Tongue (tissue), 2 donors: Measurements from ENCODE around the gene CCL14. TPM values are rescaled to one million over a fixed set of nuclear protein-coding genes. Genes with fewer than 3 reads are reported as not detected.
"Not testable (repeated sequence)": the region's sequence is repeated elsewhere in the genome, so short reads cannot be mapped to it uniquely, and the experiment has no call there.

Experiments
- DNase-seq: peaks from one replicate; pipeline ENCODE4 v3.0.0-alpha.2; 2015
- total RNA-seq: library from RNA; depleted of rRNA; stranded (reverse); fragments of >200 nt; gene quantifications from one replicate; pipeline ENCODE4 v1.2.3, GENCODE V29; 2014

The CCL14 gene
- 0.92 TPM for total RNA-seq

GRCh38 chr17:35986643-35987042, at the start of gene CCL14:
Gene CCL14, minus strand, starts transcription at chr17:35986729. Its CDS starts 80 bp downstream, at chr17:35986649.
- DNase-seq: no peak

- no peak for DNase-seq
Observed at GRCh38 chr17:36036235-36036634, 49.7 kb upstream of the CCL14 start.

- no peak for DNase-seq
Observed at GRCh38 chr17:36034127-36034526, 47.6 kb upstream of the CCL14 start.

- DNase-seq: no peak
Observed at GRCh38 chr17:36030956-36031355, 44.4 kb upstream of the CCL14 start.

- no peak for DNase-seq
Observed at GRCh38 chr17:36027761-36028160, 41.2 kb upstream of the CCL14 start.

- no peak for DNase-seq
Observed at GRCh38 chr17:36024106-36024869, 37.8 kb upstream of the CCL14 start.

- no peak for DNase-seq
Observed at GRCh38 chr17:36019423-36019822, 32.9 kb upstream of the CCL14 start.

GRCh38 chr17:36017799-36018198, 31.3 kb upstream of the CCL14 start, which contains the start of gene CCL23:
Gene CCL23, minus strand, starts transcription at chr17:36017972. Its CDS starts 75 bp downstream, at chr17:36017897.
- DNase-seq: no peak

- no peak for DNase-seq
Observed at GRCh38 chr17:36016555-36016954, 30.0 kb upstream of the CCL14 start.

GRCh38 chr17:36015895-36016294, 29.4 kb upstream of the CCL14 start:
- not testable (repeated sequence) for DNase-seq

GRCh38 chr17:36014946-36015345, 28.4 kb upstream of the CCL14 start:
- no peak for DNase-seq

- DNase-seq: no peak
Observed at GRCh38 chr17:36011201-36011600, 24.7 kb upstream of the CCL14 start.

GRCh38 chr17:36008998-36009665, 22.6 kb upstream of the CCL14 start:
- no peak for DNase-seq

- DNase-seq: no peak
Observed at GRCh38 chr17:36004594-36005108, 18.1 kb upstream of the CCL14 start.

- no peak for DNase-seq
Observed at GRCh38 chr17:36002631-36003030, 16.1 kb upstream of the CCL14 start.

- no peak for DNase-seq
Observed at GRCh38 chr17:36001862-36002603, 15.5 kb upstream of the CCL14 start.

GRCh38 chr17:36001110-36001771, 14.7 kb upstream of the CCL14 start, which contains the start of gene CCL15:
Gene CCL15, minus strand, starts transcription at chr17:36001553. Its CDS starts 61 bp downstream, at chr17:36001492.
- DNase-seq: no peak

GRCh38 chr17:36000732-36001109, 14.2 kb upstream of the CCL14 start:
- DNase-seq: no peak

GRCh38 chr17:35998756-35999155, 12.2 kb upstream of the CCL14 start:
- no peak for DNase-seq

- DNase-seq: no peak
Observed at GRCh38 chr17:35998018-35998545, 11.6 kb upstream of the CCL14 start.

GRCh38 chr17:35995346-35995745, 8.8 kb upstream of the CCL14 start:
- not testable (repeated sequence) for DNase-seq

- no peak for DNase-seq
Observed at GRCh38 chr17:35991075-35991474, 4.5 kb upstream of the CCL14 start.
